GM06990 (cell line): Measurements from ENCODE around the gene PCCA.

Source experiments
- DNase-seq: peaks from one replicate; pipeline ENCODE4 v3.0.0-alpha.2; 2011; ENCODE audit not compliant: insufficient read length; ENCODE audit errors: extremely low read depth
- H3K27me3 ChIP-seq: replicated peaks from 2 replicates; pipeline ENCODE4 v1.6.0; 2011; ENCODE audit warnings: low read length; ENCODE audit not compliant: control insufficient read depth, insufficient read depth
- H3K36me3 ChIP-seq: 2 replicates; pipeline ENCODE4 v1.5.1; 2011; ENCODE audit warnings: low read length; ENCODE audit not compliant: control insufficient read depth, insufficient read depth
- H3K4me3 ChIP-seq: replicated peaks from 2 replicates; pipeline ENCODE4 v1.5.1; 2011; ENCODE audit warnings: low read depth, mild to moderate bottlenecking, control low read depth, low read length
- CTCF ChIP-seq: IDR thresholded peaks from 2 replicates; pipeline ENCODE4 v1.5.1; 2011; ENCODE audit warnings: low read length, control low read depth, mild to moderate bottlenecking, inconsistent platforms; ENCODE audit not compliant: insufficient read depth, poor library complexity, severe bottlenecking

PCCA gene

GRCh38 chr13:100254002-100254401 is 165.1 kb downstream of the PCCA start:
- no peak for TF ChIP-seq CTCF
- Histone ChIP-seq H3K36me3 (no peaks in the 10 kb centered on the region), H3K4me3 (no peak overlapping the region), H3K27me3 (no peaks in the 10 kb centered on the region)
- DNase-seq, result no peak

GRCh38 chr13:100262404-100262803 is 173.5 kb downstream of the PCCA start:
- no peak for TF ChIP-seq CTCF
- no peak overlapping the region for H3K4me3 ChIP-seq
- no peak for DNase-seq
- no peaks in the 10 kb centered on the region for H3K27me3 ChIP-seq
- no peaks in the 10 kb centered on the region for H3K36me3 ChIP-seq

GRCh38 chr13:100266026-100266425 is 177.1 kb downstream of the PCCA start:
- no peak for DNase-seq
- no peak for TF ChIP-seq CTCF
- Histone ChIP-seq H3K4me3 (no peak overlapping the region), H3K27me3 (no peaks in the 10 kb centered on the region), H3K36me3 (peaks cover 1% of the 10 kb centered on the region; the same call in 1 of the 2 replicates)

GRCh38 chr13:100269837-100270236 is 180.9 kb downstream of the PCCA start:
- Histone ChIP-seq H3K27me3 (no peaks in the 10 kb centered on the region), H3K36me3 (peaks cover 1% of the 10 kb centered on the region; the same call in 1 of the 2 replicates), H3K4me3 (no peak overlapping the region)
- no peak for DNase-seq
- no peak for TF ChIP-seq CTCF

GRCh38 chr13:100273138-100273537 is 184.2 kb downstream of the PCCA start:
- no peak for DNase-seq

More at GRCh38 chr13:100273138-100273537, 184.2 kb downstream of the PCCA start:
- Histone ChIP-seq H3K27me3 (no peaks in the 10 kb centered on the region), H3K4me3 (no peak overlapping the region), H3K36me3 (peaks cover 1% of the 10 kb centered on the region; the same call in 1 of the 2 replicates)
- no peak for TF ChIP-seq CTCF
